T-helper 1 cell treated with Interleukin-12 subunit alpha and Interleukin-12 subunit beta and Interleukin-4 antibody, amounts not matched to agents 30 μg/mL and 1 μg/mL, for 36 hours (primary cell): Measurements from ENCODE around the gene CA5A.
"Not testable (repeated sequence)": the region's sequence is repeated elsewhere in the genome, so short reads cannot be mapped to it uniquely, and the experiment has no call there.

Source experiments
- H3K27ac Mint-ChIP-seq: one replicate; pipeline ENCODE4 v1.8.0; 2021; ENCODE audit warnings: mild to moderate bottlenecking, mixed read lengths
- H3K27me3 Mint-ChIP-seq: one replicate; pipeline ENCODE4 v1.8.0; 2021; ENCODE audit warnings: low read depth, mixed read lengths
- H3K36me3 Mint-ChIP-seq: one replicate; pipeline ENCODE4 v1.8.0; 2021; ENCODE audit warnings: low read depth, mixed read lengths
- H3K4me1 Mint-ChIP-seq: one replicate; pipeline ENCODE4 v1.8.0; 2021; ENCODE audit warnings: low read depth, mixed read lengths
- H3K4me3 Mint-ChIP-seq: one replicate; pipeline ENCODE4 v1.8.0; 2021; ENCODE audit warnings: mild to moderate bottlenecking, moderate library complexity, mixed read lengths
- H3K9me3 Mint-ChIP-seq: one replicate; pipeline ENCODE4 v1.8.0; 2021; ENCODE audit warnings: mixed read lengths

Gene CA5A

DNA sequence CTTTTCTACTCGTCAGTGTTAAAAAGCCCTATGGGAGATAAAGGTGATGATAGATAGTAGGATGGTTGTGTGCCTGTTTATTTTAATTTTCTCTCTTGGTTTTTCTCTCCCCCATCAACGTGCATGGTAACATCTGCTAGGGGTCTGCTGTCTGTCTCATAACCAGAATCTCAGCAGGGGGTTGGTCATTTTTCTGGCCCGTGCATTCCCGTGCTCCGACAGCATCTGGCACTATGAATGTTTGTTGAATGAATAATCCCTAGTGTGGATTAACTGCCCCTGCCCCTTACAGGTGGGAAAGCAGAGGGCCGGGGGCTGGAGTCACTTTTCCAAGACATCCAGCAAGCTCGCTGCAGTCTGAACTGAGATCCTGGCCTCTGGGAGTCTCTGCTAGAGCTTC, 6.3 kb downstream of the CA5A start:
- H3K27me3 Mint-ChIP-seq, result peaks cover 8% of the 10 kb centered on the region
- H3K4me3 Mint-ChIP-seq, result no peak overlapping the region
- peaks cover 5% of the 10 kb centered on the region for H3K4me1 Mint-ChIP-seq
- no peaks in the 10 kb centered on the region for H3K9me3 Mint-ChIP-seq
- no peak overlapping the region for H3K27ac Mint-ChIP-seq
- no peaks in the 10 kb centered on the region for H3K36me3 Mint-ChIP-seq

DNA sequence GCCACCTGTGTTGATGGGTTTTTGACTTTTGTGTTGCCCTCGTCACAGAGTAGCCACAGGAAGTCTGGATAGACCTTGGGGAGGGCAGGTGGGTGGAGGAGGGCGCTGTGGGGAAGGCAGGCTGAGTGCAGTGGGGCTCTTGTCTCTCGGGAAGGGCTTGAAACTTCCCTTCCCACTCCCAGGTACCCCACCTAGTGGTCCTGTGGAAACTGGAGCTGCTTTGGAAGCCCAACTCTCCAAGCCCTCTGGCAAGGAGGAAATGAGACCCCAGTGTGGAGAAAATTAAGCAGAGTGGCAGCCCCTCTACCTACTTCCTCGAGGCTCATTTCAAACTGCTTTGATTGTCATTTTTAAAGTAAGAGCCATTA, 9.2 kb downstream of the CA5A start:
- Mint-ChIP-seq H3K27ac (no peak overlapping the region), H3K4me1 (peaks cover 5% of the 10 kb centered on the region), H3K36me3 (no peaks in the 10 kb centered on the region), H3K4me3 (no peak overlapping the region), H3K27me3 (peaks cover 16% of the 10 kb centered on the region), H3K9me3 (no peaks in the 10 kb centered on the region)

- H3K4me1 Mint-ChIP-seq, result peaks cover 5% of the 10 kb centered on the region
- no peaks in the 10 kb centered on the region for H3K36me3 Mint-ChIP-seq
- H3K9me3 Mint-ChIP-seq, result no peaks in the 10 kb centered on the region
- H3K27me3 Mint-ChIP-seq, result peaks cover 16% of the 10 kb centered on the region
- H3K27ac Mint-ChIP-seq, result no peak overlapping the region
- H3K4me3 Mint-ChIP-seq, result no peak overlapping the region
These were observed 9.8 kb downstream of the CA5A start for GRCh38 chr16:87926246-87927194.

DNA sequence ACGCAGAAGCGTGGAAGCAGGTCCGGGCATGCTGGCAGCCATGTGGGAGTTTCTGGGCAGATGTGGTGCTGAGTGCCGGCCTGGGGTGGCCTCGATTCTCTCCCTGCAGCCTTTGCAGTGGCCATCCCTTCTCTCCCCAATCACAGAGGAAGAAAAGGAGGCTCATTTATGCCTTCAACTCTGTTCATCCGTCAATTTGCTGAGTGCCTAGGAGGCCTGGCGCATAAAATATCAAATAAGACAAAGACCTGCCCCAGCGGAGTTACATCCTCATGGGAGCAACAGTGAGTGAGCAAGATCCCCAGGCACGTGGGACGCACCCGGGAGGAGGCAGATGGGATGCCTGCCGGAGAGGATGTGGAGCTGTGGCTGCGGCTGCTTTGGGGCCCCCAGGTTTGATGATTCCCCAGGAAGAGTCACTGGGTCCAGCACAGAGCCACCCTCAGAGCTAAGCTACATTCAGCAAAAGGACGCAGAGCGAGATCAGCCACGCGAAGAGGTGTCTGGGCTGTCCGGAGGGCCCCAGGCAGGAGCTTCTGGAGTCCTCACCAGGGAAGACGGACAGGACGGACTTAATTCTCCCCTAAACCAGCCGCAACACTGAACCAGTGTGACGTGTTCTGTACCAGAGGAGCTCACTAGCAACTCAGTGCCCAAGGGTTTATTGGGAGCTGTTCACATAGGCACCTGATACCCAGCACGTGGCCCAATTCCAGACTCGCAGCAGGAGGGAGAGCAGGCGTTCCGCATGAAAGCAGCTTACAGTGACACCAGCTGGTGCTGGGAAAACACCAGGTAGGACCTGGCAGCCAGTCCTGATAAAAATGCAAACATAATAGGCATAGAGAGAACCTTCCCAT, 11.3 kb downstream of the CA5A start:
- Mint-ChIP-seq H3K4me3 (no peak overlapping the region), H3K27ac (no peak overlapping the region), H3K4me1 (peaks cover 5% of the 10 kb centered on the region)

DNA sequence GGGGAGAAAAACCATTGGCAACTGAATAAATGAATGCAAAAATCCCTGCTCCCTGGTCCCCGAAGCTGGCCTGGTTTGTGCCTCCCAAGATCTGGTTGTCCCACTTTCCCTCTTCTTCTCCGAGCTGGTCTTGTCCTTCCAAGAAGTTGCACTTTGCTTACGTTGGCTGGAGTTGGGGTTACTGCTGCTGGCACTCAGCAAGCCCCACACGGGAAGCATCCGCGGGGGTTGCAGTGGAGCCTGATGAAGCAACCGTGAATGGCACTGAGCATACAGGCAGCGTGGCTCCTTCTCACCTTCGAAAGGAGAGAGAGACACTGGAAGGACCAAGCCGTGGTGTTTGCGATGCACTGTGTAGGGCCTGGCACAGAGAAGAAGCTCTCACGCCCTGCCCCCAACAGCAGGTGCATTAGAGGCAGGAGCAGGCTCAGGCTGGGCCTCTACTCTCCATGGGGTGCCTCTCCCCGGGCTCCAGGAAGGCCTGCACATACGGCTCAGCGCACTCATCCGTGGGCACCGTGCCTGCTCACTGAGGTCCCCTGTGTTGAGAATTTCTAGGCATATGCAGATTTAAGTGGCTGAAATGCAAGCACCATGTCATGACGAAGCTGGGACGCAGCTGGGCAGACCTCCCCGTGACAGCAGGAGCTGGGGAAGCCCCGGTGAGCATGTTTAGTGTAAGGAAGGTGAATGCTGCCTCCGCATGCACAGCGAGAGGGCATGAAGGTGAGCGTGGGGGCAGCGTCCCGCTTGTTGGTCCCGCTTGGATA, 12.1 kb downstream of the CA5A start:
- Mint-ChIP-seq H3K4me1 (peaks cover 5% of the 10 kb centered on the region), H3K27me3 (peaks cover 16% of the 10 kb centered on the region), H3K27ac (no peak overlapping the region), H3K9me3 (no peaks in the 10 kb centered on the region), H3K4me3 (no peak overlapping the region), H3K36me3 (no peaks in the 10 kb centered on the region)

More for the DNA sequence above, 11.3 kb downstream of the CA5A start:
- no peaks in the 10 kb centered on the region for H3K9me3 Mint-ChIP-seq
- H3K36me3 Mint-ChIP-seq, result no peaks in the 10 kb centered on the region
- peaks cover 16% of the 10 kb centered on the region for H3K27me3 Mint-ChIP-seq

DNA sequence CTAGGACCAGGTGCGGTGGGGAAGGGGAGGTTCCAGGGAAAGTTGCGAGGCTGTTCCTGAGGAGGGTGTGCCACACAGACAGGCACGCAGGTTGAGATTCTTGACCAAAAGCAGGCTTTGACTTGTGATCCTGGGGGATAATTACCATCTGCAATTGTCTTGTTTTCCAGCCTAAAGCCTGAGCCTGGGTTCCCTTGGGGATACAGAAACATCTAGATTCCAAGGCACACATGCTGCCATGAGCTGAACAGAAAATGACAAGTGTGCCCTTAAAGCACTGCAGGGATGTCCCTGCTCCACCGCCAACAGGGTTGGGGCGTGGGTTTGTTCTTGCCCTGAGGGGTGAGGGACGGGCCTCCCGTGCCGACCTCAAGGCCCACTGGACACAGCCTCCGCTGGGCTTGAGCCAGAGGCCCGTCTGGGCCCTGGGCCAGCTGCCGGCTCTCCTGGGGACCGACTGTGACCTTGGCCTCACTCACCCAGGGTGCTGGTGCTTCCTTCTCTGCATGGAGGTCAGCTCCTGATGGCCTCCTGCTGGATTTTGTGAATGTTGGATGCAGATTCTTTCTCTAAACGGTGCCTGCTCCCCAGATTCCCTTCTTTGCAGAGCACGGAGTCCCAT, 14.0 kb downstream of the CA5A start:
- Mint-ChIP-seq H3K36me3 (no peaks in the 10 kb centered on the region), H3K4me3 (no peak overlapping the region), H3K27me3 (peaks cover 21% of the 10 kb centered on the region), H3K9me3 (no peaks in the 10 kb centered on the region), H3K4me1 (peaks cover 9% of the 10 kb centered on the region), H3K27ac (no peak overlapping the region)

GRCh38 chr16:87921236-87921773, 15.0 kb downstream of the CA5A start:
- H3K27me3 Mint-ChIP-seq, result peaks cover 16% of the 10 kb centered on the region
- peaks cover 5% of the 10 kb centered on the region for H3K4me1 Mint-ChIP-seq
- H3K27ac Mint-ChIP-seq, result no peak overlapping the region
- no peaks in the 10 kb centered on the region for H3K9me3 Mint-ChIP-seq
- H3K36me3 Mint-ChIP-seq, result no peaks in the 10 kb centered on the region
- H3K4me3 Mint-ChIP-seq, result no peak overlapping the region

DNA sequence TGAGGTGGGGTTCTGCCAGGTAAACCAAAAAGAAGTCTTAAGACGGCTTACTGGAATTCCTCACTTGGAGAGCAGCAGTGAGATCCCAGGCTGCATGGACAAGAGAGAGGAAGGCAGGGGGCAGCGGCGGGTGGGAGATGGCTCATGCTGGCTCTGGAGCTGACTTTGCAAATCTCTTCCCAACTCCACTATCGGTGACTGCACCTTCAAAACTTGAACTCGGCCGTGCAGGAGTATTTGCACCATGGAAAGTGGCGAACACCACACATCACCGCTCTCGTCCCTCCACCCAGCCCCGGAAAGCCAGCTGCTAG, 16.7 kb downstream of the CA5A start:
- H3K4me3 Mint-ChIP-seq, result no peak overlapping the region
- no peak overlapping the region for H3K27ac Mint-ChIP-seq
- H3K9me3 Mint-ChIP-seq, result no peaks in the 10 kb centered on the region
- peaks cover 9% of the 10 kb centered on the region for H3K27me3 Mint-ChIP-seq
- no peaks in the 10 kb centered on the region for H3K36me3 Mint-ChIP-seq
- H3K4me1 Mint-ChIP-seq, result peaks cover 4% of the 10 kb centered on the region

GRCh38 chr16:87918866-87919680, 17.3 kb downstream of the CA5A start:
- H3K9me3 Mint-ChIP-seq, result no peaks in the 10 kb centered on the region
- H3K36me3 Mint-ChIP-seq, result no peaks in the 10 kb centered on the region
- H3K4me3 Mint-ChIP-seq, result no peak overlapping the region
- peaks cover 4% of the 10 kb centered on the region for H3K4me1 Mint-ChIP-seq
- H3K27me3 Mint-ChIP-seq, result peaks cover 7% of the 10 kb centered on the region
- no peak overlapping the region for H3K27ac Mint-ChIP-seq

DNA sequence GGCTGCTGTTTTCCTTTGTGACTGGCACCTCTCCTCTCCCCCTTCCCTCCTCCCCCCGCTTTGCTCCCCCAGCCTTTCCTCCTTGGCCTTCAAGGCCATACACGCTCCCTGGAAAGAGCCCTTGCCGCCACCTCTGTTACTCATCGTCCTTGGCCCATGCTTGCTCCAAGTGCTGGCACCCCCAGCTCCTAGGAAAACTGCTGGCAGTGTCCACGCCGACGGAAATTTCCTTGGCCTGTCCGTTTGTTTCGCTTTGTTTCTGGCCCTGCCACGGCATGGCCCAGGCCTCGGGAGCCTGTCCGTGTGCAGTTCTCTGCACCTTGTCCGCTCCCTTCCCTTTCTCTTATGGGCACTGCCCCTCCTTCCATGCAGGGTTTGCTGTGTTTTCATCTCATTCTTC, 18.0 kb downstream of the CA5A start:
- Mint-ChIP-seq H3K27ac (no peak overlapping the region), H3K4me1 (peaks cover 4% of the 10 kb centered on the region), H3K4me3 (no peak overlapping the region), H3K36me3 (no peaks in the 10 kb centered on the region), H3K27me3 (peaks cover 5% of the 10 kb centered on the region), H3K9me3 (no peaks in the 10 kb centered on the region)

DNA sequence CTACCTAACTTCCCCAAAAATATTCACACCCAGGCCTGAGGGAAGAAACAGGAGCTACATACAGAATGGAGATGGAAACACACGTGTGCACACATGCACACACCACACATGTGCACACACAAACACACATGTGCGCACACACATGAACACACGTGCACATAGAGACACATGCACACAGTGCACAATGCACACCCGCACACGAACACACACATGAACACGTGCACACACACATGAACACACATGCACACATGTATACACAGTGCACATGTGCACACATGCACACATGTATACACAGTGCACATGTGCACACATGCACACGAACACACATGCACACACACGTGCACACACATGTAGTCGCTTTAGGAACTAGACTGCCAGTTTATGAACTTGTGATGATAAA, 18.8 kb downstream of the CA5A start:
- no peak overlapping the region for H3K4me3 Mint-ChIP-seq
- no peaks in the 10 kb centered on the region for H3K9me3 Mint-ChIP-seq
- no peak overlapping the region for H3K27ac Mint-ChIP-seq

GRCh38 chr16:87914812-87915211, 21.5 kb downstream of the CA5A start:
- Mint-ChIP-seq H3K4me3 (no peak overlapping the region), H3K9me3 (no peaks in the 10 kb centered on the region), H3K27ac (no peak overlapping the region), H3K4me1 (peaks cover 4% of the 10 kb centered on the region), H3K27me3 (peaks cover 10% of the 10 kb centered on the region), H3K36me3 (no peaks in the 10 kb centered on the region)

More for the DNA sequence above, 18.8 kb downstream of the CA5A start:
- Mint-ChIP-seq H3K4me1 (peaks cover 4% of the 10 kb centered on the region), H3K27me3 (peaks cover 7% of the 10 kb centered on the region), H3K36me3 (no peaks in the 10 kb centered on the region)

DNA sequence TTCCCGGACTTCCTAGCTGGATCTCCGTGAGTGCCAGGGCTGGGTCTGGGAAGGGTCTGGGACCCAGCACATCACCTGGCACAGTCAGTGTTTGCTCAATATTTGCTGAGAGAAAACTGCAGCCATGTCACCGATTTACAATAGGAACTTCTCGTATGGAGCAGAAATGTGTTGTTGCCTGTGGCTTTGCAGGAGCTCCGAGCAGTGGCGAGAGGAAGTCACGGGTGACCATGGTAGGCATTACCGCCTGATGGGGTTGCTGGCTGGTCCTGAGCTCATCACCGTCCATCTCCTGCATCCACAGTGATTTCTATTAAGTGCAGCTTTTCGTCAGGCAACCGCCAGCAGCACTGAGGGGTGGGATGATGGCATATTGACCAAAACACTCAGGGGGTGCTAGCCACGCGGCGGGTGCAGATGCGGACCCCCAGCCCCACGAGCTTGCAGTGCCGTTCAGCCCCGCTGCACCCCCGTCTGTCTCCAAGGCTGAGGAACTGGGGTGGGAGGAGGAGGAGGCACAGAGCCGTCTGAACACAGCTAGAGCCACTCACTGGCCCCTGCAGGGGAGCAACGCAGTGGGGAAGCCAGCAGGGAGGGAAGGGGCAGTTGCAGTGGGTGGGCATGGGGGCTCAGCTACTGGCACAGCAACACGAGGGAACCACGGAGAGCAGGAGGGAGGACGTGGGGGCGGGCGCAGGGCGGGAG, 22.2 kb downstream of the CA5A start:
- H3K27me3 Mint-ChIP-seq, result peaks cover 10% of the 10 kb centered on the region

More for the DNA sequence above, 22.2 kb downstream of the CA5A start:
- H3K9me3 Mint-ChIP-seq, H3K27ac Mint-ChIP-seq, H3K4me3 Mint-ChIP-seq, H3K36me3 Mint-ChIP-seq, H3K4me1 Mint-ChIP-seq: not testable (repeated sequence)
